Measurements from ENCODE around the gene EXOC3L4.
"Not testable (repeated sequence)": the region's sequence is repeated elsewhere in the genome, so short reads cannot be mapped to it uniquely, and the experiment has no call there.

Gene EXOC3L4

DNA sequence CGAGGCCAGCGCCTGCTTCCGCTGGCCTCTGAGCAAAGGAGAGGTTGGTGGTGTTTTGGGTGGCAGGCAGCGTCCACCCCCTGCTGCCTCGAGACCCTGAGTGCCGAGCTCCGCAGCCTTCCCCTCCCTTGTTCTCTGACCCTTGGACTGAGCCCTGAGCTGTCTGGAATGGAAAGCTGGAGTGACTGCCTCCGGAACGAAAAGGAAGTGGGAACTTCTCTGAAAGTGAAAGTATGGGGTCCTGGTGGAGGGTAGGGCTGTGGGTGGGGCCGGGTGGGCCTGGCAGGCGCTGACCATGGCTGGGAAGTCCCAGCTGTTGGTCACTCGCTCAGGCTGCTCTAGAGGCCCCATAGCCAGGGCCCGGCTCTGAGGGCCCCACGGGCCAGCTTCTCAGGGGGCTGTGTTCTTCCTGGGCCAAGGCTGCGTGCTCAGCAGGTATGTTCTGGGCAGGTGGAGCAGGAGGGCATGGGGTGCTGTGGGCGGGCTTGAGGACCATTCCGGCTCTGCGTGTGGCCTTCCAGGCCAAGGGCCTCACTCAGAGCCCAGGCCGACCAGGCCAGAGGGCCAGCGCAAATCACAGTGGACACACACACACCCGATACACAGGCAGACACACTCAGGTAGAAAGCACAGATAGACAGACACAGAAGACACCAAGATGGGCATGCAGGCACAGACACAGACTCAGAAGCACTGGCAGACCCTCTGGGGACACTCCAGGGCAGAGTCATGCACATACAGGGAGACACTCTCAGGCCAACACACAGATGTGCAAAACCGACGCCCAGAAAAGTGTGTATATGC lies at the start of gene EXOC3L4:
TSS of gene EXOC3L4 (plus strand) at position 320 of the 804 bp plus-strand sequence. CDS start 5,495 bp downstream, outside the sequence.
- no peak for DNase-seq (ENCODE audit: low read depth)

DNA sequence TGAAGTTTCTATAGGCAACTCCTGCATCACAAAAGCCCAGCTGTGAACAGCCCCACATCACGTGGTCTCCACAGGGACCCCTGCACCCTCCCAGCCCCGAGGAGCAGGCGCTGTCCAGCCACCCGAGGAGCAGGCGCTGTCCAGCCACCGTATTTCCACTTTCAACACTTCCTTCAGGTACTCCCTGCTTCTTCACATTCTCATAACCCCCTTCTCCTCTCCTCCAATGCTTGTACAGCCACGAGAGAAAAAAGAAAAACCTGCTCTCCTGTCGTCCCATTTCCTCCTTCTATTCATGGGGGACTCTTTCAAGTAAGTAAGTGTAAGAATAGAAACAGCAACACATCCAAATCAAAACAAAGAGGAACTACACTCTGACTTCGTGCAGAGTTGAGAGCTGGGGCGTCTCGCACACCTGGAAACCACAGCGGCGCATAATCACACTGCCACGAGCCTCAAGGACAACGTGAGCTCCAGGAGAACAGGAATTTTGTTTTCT lies 49.1 kb upstream of the EXOC3L4 start:
- DNase-seq (ENCODE audit: low read depth): no peak

DNA sequence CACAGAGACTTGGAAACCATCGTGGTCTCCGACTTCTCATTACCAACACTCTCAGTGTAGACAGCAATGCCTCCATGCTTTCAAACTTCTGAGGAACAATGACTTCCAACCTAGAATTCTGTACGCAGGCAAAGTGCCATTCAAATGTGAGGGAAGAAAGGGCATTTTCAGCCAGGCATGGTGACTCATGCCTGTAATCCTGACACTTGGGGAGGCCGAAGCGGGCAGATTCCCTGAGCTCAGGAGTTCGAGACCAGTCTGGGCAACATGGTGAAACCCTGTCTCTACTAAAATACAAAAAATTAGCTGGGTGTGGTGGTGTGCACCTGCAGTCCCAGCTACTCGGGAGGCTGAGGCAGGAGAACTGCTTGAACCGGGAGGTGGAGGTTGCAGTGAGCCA lies 47.1 kb upstream of the EXOC3L4 start:
- DNase-seq (ENCODE audit: low read depth): not testable (repeated sequence)

DNA sequence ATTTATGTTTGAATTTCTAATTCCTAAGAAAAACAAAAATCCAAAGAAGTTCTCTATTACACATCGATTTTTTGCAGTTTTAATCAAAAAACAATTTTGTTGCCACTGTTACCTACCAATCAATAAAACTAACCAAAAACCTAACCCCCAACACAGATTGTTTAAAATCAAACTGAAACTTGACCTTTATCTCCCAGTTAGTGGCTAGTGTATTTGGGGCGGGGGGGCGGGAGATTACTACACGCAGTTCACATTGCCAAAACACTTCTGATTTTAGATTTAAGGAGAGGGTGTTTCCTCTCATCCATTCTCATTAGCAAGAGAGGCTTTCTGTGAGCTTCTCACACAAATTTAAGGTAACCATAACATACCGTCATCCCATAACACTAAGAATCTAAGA lies 43.6 kb upstream of the EXOC3L4 start:
- no peak for DNase-seq (ENCODE audit: low read depth)

DNA sequence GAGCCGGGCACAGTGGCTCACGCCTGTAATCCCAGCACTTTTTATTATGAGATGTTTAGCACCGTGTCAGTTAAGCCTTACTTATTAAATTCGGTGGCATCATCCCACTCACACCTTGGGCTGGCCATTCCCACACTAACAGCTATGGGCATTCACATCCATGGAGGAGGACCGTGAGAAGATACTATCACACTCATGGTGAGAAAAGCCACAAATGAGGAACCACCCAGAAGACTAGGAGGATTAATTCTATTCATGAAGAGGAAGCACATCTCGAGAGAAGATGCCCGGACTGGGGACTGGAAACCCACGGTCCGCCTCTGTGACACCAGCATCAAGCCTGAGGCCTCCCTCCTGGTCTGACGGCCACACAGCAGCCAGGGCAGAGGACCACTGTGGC lies 42.1 kb upstream of the EXOC3L4 start:
- DNase-seq (ENCODE audit: low read depth): no peak

DNA sequence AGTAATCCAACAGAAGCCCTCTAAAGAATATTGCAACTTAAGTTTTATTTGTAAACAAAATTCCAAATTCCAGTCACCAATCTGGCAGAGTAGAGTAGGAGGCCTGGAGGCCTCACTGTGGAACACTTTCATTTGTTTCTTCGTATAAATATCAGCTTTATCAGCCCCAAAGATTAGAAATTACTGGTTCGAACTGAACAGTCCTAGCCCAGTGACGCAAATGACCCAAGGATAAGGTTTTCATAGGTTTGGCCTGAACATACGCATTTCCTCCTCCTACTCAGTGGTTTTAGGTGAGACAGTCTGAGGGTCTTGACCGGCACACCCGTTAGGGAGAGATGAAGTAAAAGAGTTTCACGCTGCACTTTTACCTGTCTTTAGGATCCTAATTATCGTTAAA lies 38.8 kb upstream of the EXOC3L4 start:
- no peak for DNase-seq (ENCODE audit: low read depth)

DNA sequence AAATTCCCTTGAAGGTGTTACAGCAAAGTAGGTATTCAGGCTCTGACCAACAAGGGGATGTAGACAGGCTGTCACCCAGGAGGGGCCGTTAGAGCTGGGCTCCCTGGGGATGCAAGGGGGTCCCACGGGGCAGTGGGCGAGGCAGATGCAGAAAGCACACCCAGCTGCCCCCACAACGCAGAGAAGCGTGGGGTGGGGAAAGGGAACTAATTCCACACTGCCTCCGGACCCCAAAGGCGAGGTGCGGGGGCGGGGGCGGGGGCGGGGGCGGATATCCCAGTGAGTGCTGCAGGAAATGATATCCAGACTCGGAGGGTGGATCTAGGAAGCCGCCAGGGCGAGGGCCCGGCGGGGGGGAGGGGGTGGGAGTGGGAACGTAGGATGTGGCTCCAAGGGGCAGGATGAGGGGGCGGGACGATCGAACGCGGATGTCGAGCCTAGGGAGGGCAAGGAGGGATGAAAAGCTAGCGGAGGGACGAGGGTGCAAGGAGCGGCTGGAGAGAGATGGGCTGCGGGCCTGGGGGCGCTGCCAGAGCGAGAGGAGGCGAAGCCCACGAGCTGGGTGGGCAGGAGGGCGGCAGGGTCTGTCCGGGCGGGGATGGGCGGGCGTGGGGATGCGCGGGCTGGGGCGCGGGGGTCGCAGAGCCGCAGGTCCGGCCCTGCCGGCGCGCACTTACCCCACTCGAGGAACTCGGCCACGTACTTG lies 38.0 kb upstream of the EXOC3L4 start:
- DNase-seq (ENCODE audit: low read depth): no peak

DNA sequence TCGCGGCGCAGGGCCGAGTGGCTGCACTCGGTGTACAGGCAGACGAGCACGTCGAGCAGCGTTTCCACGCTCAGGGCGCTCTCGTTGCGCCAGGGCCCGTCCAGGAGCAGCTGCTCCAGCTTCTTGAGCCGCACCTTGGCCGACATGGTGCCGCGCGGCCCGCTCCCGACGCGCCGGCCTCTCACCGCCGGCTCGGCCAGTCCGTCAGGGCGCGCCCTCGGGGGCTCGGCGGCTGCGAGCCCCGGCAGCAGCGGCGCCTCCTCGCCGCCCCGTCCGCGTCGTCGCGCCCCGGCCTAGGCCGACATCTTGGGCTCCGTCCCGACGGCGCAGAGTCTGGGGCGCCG lies 37.5 kb upstream of the EXOC3L4 start:
- DNase-seq (ENCODE audit: low read depth): no peak

DNA sequence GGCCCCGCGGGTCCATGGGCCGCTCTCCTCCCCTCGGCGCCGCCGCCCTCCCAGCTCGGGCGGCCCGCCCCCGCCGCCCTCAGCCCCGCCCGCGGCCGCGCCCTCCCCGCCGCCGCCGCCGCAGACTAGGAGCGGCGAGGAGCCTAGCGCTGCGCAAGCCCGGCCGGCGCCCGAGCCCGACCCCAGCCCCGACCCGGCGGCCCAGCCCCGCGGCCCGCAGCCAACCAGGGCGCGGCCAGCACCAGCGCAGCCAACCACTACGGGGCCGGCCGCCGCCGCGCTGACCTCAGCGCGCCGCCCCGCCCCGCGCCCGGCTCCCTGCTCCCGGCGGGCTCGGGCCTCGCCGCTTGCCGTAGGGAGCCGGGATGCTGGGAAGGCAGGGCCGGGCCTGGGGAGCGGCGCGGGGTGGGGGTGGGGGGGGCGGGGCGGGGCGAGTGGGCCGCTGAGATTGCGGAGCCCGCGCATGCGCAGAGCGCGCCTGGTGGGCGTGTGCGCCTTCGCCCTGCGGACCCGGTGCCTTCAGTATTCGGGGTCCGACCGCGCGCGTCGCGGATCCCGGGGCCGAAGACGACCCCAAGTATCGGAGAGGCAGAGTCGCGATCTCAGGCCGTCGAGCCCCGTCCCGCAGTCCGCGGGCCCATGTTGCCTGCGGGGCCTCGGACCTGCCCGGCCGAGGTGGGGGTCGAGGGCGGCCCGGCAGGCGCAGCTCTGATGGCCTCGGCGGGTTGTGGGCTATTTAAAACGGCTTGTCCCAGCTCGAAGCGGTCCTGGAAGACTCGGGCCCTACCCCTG lies 37.0 kb upstream of the EXOC3L4 start, which contains the start of gene CDC42BPB:
TSS of gene CDC42BPB (minus strand) at position 178 of the 792 bp plus-strand sequence. CDS start 376 bp downstream, outside the sequence.
- DNase-seq (ENCODE audit: low read depth): peak; percentile 30

DNA sequence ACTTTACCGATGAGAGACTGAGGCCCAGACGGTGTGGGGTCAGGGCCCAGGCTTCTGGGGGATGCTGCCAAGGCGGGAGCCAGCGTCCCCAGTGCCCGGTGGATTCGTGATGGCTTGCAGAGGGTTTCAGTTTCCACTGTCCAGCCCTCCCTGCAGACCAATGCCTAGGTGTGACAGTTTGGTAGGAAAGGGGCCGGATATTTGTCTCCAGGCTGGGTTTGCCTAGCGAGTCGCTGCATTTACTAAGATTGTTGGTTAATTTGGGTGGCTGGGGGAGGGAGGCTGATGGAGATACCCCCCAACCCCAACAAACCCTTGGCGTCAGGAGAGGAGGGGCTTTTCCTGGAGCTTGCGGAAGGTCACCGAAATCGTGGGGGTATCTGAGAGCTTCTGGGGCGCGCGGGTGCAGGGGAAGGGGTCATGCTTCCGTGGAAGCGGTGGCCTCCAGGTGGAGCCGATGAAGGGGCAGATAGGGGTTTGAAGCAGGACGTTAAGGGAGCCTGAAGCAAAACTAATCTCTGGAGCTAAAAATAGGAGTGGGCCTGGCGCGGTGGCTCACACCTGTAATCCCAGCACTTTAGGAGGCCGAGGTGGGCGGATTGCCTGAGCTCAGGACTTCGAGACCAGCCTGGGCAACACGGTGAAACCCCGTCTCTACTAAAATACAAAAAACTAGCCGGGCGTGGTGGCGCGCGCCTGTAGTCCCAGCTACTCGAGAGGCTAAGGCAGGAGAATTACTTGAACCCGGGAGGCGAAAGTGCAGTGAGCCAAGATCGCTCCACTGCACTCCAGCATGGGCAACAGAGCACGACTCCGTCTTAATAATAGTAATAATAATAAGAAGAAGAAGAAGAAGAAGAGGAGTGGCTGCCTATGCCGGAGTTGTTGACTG lies 36.1 kb upstream of the EXOC3L4 start:
- DNase-seq (ENCODE audit: low read depth): no peak

DNA sequence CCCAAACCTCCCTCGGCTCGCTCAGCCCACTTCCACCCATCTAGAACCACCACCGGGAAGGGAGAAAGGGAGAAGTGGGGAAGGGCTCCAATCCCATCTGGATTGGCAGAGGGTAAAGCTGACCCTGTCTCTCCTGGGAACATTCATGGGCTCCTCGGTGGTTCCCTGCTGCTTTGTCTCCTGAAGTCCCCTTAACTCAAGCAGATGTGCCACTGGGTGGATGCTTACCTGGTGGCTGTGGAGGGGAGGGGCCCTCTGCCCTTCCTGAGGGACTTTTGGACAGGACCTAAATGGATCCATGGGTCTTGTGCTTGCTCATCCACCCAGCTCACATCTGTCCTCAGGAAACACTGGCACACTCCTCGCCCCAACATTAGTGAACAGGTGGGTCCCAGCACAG lies 35.0 kb upstream of the EXOC3L4 start:
- no peak for DNase-seq (ENCODE audit: low read depth)

DNA sequence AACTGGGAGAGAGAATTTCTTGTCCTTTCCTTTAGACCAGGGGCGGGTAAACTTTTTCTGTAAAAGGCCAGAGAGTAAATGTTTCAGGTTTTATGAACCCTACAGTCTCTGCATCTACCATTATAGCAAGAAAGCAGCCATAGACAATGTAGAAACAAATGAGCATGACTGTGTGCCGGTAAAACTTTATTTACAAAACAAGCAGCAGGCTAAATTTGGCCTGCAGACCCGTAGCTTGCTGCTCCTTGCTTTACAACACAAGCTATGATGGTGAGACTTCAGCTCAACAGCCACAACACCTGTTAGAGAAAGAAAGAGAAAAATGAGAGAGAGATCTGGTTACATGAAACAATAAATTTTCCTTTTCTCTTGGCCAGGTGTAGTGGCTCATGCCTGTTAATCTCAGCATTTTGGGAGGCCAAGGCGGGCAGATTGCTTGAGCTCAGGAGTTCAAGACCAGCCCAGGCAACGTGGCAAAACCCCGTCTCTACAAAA lies 33.0 kb upstream of the EXOC3L4 start:
- DNase-seq (ENCODE audit: low read depth): no peak

DNA sequence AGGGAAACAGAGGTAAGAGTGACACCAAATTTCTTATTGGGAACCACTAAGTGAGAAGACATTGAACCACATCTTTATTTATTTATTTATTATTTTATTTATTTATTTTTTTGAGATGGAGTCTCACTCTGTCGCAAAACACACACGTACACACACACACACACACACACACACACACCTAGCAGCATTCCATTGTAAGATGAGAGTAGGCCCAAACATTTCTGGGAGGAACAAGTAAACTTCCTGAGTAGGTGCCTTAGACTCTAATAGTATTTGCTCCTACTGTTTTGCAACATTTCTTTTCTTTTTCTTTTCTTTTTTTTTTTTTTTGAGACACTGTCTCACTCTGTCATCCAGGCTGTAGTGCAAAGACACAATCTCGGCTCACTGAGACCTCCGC lies 30.1 kb upstream of the EXOC3L4 start:
- no peak for DNase-seq (ENCODE audit: low read depth)

DNA sequence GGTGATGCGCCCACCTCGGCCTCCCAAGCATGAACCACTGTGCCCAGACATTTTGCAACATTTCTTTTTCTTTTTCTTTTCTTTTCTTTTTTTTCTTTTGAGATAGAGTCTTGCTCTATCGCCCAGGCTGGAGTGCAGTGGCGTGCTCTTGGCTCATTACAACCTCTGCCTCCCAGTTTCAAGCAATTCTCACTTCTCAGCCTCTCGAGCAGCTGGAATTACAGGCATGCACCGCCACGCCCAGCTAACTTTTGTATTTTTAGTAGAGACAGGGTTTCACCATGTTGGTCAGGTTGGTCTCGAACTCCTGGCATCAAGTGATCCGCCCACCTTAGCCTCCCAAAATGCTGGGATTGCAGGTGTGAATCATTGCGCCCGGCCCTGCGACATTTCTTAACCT lies 29.5 kb upstream of the EXOC3L4 start:
- no peak for DNase-seq (ENCODE audit: low read depth)

DNA sequence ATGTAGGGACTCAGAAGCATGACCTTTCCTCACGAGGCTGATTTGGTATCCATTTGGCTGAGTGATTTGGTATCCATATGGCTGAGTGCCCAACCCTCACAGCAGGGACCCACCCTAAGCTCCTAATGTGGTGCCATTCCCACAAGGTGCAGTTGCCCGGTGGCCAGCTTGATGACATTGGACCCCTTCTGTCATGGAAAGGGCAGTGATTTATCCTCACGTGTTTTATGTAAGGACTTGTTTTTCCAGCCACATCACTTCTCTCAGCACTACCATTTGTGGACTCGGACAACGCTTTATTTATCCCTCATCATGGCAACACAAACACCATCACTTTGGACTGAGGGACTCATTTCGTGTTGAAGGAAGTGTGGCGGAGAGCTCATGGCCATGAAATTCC lies 28.7 kb upstream of the EXOC3L4 start:
- DNase-seq (ENCODE audit: low read depth): no peak

DNA sequence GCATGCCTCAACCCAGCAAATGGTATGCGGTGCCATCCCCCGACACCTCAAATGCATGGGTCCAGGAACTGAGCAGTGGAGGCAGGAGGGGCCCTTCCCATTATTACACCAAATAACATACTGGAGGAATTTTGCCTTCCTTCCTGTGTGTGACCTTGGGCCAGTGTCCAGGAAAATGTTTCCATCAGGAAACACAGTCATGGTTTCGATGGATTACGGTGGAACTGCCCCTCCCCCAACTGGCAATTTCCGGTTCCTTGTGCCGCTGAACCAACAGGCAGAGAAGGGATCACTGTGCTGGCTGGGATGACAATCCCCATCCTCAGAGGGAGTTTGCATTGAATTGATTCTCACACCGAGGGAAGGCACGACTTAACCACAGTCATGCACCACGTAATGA lies 28.1 kb upstream of the EXOC3L4 start:
- no peak for DNase-seq (ENCODE audit: low read depth)

DNA sequence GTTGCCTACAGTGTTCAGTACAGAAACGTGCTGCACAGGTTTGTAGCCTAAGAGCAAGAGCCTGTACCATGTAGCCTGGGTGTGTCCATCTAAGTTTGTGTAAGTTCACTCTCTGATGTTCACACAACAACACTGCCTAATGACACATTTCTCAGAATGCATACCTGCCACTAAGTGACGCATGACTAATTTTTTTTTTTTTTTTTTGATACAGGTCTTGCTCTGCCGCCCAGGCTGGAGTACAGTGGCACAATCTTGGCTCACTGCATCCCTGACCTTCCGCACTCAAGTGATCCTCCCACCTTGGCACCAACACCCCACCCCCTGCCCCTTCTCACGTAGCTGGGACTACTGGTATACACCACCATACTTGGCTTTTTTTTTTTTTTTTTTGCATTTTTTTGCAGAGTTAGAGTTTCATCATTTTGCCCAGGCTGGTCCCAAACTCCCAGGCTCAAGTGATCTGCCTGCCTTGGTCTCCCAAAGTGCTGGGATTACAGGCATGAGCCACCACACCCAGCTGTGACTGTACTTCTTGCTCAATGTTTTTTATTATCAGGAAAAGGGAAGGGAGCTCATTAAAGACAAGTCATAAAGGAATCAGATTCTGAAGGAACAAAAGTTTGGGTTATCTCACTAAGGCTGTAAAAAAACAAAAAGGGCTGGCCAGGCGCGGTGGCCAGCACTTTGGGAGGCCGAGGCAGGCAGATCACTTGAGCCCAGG lies 27.1 kb upstream of the EXOC3L4 start:
- no peak for DNase-seq (ENCODE audit: low read depth)

DNA sequence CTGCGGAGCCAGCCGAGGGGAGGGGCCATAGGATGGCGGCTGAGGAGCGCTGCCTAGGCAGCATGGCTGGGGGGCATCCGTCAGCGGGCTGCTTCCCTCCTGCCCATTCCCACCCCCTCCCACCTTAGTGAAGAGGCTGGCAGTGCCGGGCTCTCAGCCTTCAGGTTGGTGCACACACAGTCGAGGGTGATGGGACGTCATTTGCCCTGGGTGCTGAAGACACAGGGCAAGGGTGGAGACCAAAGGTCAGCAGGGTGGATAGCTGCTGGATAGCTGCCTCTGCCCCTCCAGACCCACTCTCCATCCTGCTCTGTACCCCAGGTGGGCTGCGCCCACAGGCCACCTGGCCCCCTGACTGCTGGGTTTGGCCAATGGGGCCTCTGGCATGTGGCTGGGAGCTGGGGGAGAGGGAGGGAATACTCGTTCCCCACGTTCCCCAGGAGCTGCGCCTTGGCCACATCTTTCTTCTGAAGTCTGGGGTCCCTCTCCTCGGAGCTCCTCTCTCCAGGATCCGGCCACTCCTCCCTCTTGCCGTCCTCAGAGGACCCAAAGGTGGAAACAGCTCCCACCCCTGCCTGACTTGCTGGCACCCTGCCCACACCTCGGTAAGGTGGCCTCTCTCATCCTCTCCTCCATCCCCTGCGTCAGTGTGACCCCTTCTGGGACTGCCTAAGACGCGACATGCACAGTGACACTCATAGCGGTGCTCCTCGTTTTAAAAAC lies 26.0 kb upstream of the EXOC3L4 start:
- DNase-seq (ENCODE audit: low read depth): no peak

DNA sequence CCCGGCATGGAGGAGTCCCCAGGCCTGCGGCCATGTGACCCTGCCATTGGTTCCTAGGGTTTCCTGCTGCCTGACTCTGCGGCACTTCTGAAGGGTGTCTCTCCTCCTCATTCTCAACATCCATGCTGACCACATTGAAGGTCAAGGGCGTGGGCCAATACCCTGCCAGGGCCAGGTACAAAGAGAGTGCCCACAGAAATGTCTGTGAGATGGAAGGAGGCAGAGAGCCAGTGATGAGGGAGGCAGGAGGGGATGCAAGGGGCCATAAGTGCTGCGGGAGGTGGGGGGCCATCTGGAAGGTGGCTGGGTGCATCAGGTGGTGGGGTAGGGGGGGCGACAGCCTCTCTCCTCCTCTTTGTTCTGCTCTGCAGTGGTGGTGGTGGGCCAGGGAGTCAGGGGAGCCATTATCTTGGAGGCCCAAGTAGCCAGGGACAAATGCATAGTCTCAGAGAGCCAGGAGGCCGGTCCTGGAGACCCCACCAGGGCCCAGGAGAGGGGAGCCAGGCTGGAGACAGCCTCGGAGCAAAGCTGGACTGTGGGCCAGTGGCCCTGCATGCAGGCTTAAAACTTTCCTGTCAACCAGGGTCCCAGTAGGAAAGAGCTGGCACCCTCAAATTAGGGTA lies 24.2 kb upstream of the EXOC3L4 start:
- DNase-seq (ENCODE audit: low read depth): no peak
